Lower leg skin (tissue), 3 donors: ENCODE results near the gene RNF20.

Source experiments
- POLR2A ChIP-seq, 2 donors: fragments of 450-650 bp; IDR thresholded peaks; one replicate each; pipeline ENCODE4 v1.6.1; 2016 to 2017; ENCODE audit warnings: antibody characterized with exemption in 2 of 2, mild to moderate bottlenecking in 1 of 2, moderate library complexity in 1 of 2
- TF ChIP-seq, protein P1 (sequence below), 3 donors: fragments of 450-650 bp; IDR thresholded peaks; one replicate each; pipeline ENCODE4 v1.5.1; 2016; ENCODE audit warnings: antibody characterized with exemption in 3 of 3, mild to moderate bottlenecking in 3 of 3, moderate library complexity in 2 of 3

- TF ChIP-seq, protein P1, sequence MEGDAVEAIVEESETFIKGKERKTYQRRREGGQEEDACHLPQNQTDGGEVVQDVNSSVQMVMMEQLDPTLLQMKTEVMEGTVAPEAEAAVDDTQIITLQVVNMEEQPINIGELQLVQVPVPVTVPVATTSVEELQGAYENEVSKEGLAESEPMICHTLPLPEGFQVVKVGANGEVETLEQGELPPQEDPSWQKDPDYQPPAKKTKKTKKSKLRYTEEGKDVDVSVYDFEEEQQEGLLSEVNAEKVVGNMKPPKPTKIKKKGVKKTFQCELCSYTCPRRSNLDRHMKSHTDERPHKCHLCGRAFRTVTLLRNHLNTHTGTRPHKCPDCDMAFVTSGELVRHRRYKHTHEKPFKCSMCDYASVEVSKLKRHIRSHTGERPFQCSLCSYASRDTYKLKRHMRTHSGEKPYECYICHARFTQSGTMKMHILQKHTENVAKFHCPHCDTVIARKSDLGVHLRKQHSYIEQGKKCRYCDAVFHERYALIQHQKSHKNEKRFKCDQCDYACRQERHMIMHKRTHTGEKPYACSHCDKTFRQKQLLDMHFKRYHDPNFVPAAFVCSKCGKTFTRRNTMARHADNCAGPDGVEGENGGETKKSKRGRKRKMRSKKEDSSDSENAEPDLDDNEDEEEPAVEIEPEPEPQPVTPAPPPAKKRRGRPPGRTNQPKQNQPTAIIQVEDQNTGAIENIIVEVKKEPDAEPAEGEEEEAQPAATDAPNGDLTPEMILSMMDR (IDR thresholded peaks at IDR 0.05), result no peak
- TF ChIP-seq POLR2A (IDR thresholded peaks at IDR 0.05), result no peak
These were observed 35.3 kb upstream of the RNF20 start for GRCh38 chr9:101498323-101498722.
